Retinal pigment epithelial cell (primary cell): Measurements from ENCODE around the gene SRRT.

ENCODE experiments used
- DNase-seq: peaks from one replicate; pipeline ENCODE4 v3.0.0-alpha.2; 2010; ENCODE audit warnings: low read depth
- H3K4me3 ChIP-seq: 2 replicates; pipeline ENCODE4 v1.5.1; 2011; ENCODE audit warnings: mild to moderate bottlenecking, low read length, control low read depth, moderate library complexity
- CTCF ChIP-seq: conservative IDR thresholded peaks from 2 replicates; pipeline ENCODE4 v1.5.1; 2011; ENCODE audit warnings: low read depth, low read length, control low read depth, inconsistent platforms

SRRT gene

GRCh38 chr7:100856871-100857282 lies 18.0 kb upstream of the SRRT start:
- DNase-seq: no peak
- no peak overlapping the region for H3K4me3 ChIP-seq
- no peak for TF ChIP-seq CTCF

GRCh38 chr7:100859856-100860255 lies 15.0 kb upstream of the SRRT start:
- no peak for DNase-seq
- H3K4me3 ChIP-seq: no peak overlapping the region
- TF ChIP-seq CTCF: no peak

- no peak for DNase-seq
- TF ChIP-seq CTCF: no peak
- H3K4me3 ChIP-seq: no peak overlapping the region
Measured at GRCh38 chr7:100860702-100861615, 13.9 kb upstream of the SRRT start.

DNA sequence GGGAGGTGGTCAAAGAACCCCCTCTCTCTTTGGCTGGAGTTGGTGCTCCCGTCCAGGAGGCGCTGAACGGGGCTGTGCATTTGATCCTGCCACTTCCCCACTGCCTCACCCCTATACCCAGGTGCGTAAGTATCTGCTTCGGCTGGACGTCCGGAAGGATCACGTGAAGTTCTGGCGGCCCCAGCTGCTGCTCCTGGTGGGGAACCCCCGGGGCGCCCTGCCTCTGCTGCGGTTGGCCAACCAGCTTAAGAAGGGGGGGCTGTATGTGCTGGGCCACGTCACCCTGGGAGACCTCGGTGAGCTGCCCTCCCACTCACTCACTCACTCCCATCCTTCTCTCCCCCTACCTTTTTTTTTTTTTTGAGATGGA lies 13.3 kb upstream of the SRRT start:
- H3K4me3 ChIP-seq: no peak overlapping the region
- no peak for TF ChIP-seq CTCF
- no peak for DNase-seq

GRCh38 chr7:100863406-100863950 lies 11.4 kb upstream of the SRRT start:
- no peak for TF ChIP-seq CTCF
- no peak overlapping the region for H3K4me3 ChIP-seq
- no peak for DNase-seq

GRCh38 chr7:100864263-100864845 lies 10.5 kb upstream of the SRRT start:
- no peak for TF ChIP-seq CTCF
- DNase-seq: no peak
- H3K4me3 ChIP-seq: no peak overlapping the region

DNA sequence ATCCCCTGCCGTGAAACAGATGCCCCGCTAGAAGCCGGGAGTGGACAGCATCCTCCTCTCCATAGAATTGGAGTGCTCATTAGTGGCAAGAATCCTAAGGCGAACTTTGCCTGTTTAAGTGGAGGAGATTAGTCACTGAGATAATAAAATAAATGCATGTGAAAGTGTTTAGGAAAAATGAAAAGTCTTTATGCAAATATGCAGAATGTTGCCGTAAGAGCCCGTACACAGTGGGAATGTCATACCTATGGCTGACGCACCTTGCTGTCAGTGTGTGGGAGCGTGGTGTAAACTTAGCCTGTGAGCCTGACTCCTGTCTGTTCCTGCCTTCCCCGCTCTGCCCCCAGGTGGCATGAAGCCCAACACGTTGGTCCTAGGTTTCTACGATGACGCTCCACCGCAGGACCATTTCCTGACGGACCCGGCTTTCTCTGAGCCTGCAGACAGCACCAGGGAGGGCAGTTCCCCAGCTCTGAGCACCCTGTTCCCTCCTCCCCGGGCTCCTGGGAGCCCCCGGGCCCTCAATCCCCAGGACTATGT lies 9.5 kb upstream of the SRRT start:
- H3K4me3 ChIP-seq: no peak overlapping the region
- no peak for DNase-seq
- TF ChIP-seq CTCF: no peak
